GM18520 (cell line): ENCODE measurements around the gene MOAP1.
"Not testable (repeated sequence)": the region's sequence is repeated elsewhere in the genome, so short reads cannot be mapped to it uniquely, and the experiment has no call there.

Experiments
- ATAC-seq: cut with Tn5 transposase; IDR thresholded peaks from one replicate; pipeline ENCODE4 v1.9.1; 2021; ENCODE audit not compliant: unreplicated experiment

MOAP1 gene

DNA sequence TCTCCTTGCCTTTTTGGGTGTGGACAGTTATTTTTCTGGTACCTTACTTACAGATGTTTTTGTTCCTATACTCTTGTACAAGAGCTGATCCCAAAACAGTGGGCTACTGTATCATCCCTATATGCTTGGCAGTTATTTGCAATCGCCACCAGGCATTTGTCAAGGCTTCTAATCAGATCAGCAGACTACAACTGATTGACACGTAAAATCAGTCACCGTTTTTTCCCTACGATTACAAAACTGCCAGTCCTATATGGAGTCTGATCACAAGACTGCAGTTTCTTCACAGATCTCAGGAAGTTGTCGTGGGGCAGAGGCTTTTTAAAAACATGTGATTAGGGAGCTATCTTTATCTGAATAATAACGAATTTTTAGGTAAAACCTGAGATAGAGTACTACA lies 1.8 kb upstream of the MOAP1 start:
- no peak for ATAC-seq

DNA sequence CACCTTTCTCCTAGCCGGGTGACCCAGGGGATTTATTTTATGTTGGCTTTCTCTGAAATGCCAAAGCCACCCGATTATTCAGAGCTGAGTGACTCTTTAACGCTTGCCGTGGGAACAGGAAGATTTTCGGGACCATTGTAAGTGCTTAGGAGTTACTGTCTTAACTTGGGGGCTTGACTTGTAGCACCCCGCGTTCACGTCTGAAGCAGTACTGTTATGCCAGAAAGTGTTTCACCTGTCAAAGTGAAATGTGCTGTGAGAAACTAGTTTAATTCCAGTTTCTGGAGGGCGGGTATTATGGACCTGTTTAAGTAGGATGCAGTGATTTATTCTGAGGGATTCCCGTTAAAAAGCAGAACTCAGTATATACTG lies 638 bp upstream of the MOAP1 start:
- ATAC-seq: no peak

DNA sequence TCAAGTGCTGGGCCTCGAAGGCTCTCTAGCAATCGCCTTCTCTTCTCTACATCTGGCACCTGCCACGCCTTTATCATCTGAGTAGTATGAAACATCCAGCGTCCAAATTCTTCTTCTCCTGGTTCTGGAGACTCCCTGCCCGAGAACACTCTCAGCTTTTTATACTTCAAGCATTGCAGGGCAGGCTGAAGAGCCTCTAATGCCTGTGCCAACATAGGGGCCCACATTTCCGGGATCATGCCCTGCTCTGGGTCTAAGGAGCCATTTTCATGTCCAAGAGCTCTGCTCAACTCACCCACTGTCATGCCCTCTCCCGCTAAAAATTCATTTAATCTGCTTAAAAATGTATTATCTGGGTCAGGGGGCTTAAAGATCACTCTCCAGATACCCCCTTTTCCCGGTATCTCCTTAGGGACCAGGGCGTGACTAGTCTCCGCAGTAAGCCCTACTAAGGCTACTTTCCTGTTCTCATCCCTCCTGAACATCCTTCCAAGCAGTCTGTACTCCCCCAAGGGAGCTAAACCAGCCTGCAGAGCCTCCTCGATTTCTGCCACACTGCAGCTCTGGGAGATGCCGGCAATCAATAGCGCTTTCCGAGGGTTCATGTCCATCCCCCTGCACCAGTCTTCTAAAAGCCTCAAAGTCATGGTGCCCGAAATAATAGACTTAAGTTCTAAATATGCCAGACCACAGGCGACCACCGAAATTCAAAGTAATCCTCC lies 940 bp downstream of the MOAP1 start:
- ATAC-seq: no peak

DNA sequence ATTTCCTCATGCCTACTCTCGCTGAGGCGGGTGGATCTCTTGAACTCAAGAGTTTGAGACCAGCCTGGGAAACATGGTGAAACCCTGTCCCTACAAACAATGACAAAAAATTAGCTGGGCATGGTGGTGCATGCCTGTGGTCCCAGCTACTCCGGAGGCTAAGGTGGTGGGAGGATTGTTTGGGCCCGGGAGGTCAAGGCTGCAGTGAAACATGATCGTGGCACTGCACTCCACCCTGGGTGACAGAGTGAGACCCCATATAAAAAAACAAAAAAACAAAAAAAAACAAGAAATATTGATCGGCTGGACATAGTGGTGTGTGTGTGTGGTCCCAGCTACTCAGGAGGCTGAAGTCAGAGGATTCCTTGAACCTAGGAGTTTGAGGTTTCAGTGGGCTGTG lies 9.2 kb downstream of the MOAP1 start:
- no peak for ATAC-seq

DNA sequence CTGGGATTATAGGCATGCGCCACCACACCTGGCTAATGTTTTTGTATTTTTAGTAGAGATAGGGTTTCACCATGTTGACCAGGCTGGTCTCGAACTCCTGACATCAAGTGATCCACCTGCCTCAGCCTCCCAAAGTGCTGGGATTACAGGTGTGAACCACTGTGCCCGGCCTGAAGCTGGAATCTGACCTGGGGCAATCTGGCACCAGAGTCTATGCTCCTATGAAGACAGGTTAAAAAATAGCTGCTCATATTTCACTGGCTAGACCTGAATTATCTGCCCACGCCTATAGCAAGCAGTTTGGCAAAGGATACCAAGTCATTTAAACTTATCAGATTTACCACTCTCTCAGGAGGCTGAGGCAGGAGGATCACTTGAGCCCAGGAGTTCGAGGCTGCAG lies 10.0 kb downstream of the MOAP1 start:
- not testable (repeated sequence) for ATAC-seq

DNA sequence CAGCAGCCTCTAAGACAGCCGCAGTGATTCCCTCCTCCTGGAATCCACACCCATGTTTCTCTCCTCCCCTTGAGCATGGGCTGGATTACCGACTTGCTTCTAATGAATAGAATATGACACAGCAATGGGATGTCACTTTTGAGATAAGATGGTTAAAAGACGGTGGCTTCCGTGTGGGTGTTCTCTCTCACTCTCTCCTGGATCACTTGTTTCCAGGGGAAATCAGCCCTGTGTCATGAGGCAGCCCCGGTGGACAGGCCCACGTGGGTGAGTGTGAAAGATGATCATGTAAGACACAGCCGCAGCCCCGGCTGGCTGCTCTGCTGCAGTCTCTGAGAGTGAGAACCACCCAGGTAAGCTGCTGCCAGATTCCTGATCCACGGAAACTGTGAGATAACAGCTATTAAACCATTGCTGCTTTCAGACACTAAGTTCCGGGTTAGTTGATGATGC lies 10.7 kb downstream of the MOAP1 start:
- ATAC-seq: no peak

DNA sequence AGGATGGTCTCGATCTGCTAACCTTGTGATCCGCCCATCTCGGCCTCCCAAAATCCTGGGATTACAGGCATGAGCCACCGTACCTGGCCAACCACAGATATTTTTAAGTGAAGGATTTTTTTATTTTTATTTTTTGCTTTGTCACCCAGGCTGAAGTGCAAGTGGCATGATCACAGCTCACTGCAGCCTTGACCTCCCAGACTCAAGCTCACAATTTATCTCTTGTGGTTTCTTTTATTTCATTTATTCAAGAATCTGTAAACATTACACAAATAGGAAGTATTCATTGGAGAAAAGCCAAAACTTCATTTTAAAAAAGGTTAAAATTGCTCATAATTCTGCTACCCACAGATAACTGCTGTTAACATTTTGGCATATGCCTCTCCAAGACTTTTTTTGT lies 13.3 kb downstream of the MOAP1 start:
- ATAC-seq: no peak

DNA sequence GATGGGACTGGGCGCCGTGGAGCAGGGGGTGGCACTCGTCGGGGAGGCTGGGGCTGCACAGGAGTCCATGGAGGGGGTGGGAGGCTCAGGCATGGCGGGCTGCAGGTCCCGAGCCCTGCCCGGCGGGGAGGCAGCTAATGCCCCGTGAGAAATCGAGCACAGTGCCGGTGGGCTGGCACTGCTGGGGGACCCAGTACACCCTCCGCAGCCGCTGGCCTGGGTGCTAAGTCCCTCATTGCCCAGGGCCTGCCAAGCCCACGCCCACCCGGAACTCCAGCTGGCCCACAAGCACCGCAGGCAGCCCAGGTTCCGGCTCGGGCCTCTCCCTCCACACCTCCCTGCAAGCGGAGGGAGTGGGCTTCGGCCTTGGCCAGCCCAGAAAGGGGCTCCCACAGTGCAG lies 14.6 kb downstream of the MOAP1 start:
- ATAC-seq: not testable (repeated sequence)

DNA sequence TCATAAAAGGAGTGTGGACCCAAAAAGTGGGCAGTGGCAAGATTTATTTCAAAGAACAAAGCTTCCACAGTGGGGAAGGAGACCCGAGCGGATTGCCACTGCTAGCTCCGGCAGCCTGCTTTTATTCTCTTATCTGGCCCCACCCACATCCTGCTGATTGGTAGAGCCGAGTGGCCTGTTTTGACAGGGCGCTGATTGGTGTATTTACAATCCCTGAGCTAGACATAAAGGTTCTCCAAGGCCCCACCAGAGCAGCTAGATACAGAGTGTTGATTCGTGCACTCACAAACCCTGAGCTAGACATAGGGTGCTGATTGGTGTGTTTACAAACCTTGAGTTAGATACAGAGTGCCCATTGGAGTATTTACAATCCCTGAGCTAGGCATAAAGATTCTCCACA lies 15.1 kb downstream of the MOAP1 start:
- not testable (repeated sequence) for ATAC-seq

DNA sequence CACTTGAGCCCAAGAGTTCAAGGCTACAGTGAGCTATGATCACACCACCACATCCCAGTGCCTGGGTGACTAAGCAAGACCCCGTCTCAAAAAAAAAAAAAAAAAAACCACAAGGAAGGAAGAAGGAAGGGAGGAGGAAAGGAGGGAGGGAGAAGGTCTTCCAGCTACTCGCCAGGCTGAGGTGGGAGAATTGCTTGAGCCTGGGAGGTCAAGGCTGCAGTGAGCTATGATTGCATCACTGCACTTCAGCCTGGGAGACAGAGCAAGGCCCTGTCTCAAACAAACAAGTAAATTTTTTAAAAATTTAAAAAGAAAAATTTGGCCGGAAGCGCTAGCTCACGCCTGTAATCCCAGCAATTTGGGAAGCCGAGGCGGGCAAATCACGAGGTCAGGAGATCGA lies 16.1 kb downstream of the MOAP1 start:
- not testable (repeated sequence) for ATAC-seq

DNA sequence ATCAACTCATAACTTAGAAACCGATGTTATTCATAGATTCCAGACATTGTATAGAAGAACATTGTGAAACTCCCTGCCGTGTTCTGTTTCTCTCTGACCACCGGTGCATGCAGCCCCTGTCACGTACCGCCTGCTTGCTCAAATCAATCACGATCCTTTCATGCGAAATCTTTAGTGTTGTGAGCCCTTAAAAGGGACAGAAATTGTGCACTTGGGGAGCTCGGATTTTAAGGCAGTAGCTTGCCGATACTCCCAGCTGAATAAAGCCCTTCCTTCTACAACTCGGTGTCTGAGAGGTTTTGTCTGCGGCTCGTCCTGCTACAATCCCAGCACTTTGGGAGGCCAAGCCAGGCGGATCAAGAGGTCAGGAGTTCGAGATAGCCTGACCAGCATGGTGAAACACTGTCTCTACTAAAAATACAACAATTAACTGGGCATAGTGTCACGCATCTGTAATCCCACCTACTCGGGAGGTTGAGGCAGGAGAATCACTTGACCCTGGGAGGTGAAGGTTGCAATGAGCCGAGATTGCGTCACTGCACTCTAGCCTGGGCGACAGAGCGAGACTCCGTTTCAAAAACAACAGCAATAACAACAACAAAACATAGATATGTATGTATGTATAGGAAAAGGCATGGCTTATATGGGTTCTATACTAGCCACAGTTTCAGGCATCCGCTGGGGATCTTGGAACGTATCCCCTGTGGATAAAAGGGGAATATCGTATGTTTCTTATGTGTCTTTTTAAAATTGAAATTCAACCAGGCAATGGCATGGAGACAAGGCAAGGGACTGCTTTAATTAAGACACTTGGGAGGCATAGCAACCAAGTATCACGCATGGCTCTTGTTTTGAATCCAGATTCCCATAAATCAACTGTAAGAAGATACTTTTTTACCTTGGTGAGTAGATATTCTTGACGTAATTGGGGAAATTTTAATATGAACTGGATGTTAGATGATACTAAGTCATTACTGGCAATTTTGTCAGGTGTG lies 19.1 kb downstream of the MOAP1 start:
- not testable (repeated sequence) for ATAC-seq

DNA sequence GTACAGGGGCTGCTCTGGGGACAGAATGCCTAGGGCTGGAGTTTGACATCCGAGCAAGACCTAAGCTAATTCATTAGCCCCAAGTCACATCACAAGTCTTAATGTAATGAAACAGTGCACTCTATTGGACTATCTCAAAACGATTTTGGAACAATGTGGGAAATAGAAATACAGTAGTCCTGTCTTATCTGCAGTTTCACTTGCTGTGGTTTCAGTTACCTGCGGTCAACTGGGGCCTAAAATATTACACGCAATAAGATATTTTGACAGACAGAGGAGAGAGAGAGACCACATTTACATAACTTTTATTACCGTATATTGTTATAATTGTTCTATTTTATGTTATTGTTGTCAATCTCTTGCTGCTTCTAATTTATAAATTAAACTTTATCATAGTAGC lies 21.1 kb downstream of the MOAP1 start:
- ATAC-seq: no peak

DNA sequence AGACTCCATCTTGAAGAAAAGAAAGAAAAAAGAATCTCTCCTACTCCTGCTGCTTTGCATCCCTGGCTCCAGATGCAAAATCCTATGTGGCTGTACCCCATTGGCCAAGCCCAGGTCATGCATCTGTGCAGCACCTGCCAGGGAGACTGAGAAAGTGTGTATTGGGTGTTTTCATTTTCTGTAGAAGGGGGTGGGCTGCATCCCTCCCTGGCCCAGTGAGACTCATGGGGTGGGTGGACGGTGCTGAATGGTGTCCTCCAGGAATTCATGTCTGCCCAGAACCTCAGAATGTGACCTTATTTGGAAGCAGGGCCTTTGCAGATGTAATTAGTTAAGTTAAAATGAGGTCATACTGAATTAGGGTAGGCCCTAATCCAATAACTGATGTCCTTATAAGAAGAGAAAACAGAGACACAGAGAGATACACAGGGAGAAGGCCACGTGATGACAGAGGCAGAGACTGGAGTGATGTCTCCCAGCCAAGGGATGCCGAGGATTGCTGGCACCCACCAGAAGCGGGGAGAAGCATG lies 23.2 kb downstream of the MOAP1 start:
- ATAC-seq: no peak

DNA sequence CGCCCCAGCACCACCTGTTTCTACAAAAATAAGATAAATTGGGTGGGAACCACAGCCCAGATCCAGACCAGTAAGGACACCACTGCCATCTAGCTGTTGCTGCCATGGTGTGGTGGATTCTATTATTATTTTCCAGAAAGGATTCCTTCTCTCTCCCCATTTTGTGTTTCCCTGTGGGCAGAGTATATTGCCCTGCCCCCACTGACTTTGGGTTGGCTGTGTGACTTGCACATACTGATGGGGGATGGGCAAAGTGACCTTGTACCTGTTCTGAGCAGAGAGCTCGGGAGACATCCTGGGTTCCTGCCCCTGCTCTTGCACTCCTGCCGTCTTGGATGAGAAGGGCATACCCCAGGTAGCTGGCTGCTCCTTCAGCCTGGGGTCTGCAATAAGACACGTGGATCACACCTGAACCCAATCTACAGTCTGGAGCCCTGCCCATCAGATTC lies 24.3 kb downstream of the MOAP1 start:
- no peak for ATAC-seq

DNA sequence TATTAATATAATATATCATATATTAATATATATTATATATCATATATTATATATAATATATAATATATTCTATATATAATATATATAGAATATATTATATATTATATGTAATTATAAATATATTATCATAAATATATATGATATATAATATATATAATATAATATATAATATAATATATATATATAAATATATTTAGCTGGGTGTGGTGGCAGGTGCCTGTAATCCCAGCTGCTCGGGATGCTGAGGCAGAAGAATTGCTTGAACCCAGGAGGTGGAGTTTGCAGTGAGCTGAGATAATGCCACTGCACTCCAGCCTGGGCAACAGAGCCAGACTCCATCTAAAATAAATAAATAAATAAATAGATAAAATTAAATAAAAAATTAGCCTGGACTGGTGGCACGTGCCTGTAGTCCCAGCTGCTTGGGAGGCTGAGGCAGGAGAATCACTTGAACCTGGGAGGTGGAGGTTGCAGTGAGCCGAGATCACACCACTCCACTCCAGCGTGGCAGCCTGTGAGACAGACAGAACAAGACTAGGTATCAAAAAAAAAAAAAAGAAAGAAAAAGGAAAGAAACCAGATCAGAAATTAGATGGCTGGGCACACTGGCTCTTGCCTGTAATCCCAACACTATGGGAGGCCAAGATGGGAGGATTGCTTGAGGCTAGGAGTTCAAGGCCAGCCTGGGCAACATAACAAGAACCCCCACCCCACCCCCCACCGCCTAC lies 24.9 kb downstream of the MOAP1 start:
- ATAC-seq: not testable (repeated sequence)

DNA sequence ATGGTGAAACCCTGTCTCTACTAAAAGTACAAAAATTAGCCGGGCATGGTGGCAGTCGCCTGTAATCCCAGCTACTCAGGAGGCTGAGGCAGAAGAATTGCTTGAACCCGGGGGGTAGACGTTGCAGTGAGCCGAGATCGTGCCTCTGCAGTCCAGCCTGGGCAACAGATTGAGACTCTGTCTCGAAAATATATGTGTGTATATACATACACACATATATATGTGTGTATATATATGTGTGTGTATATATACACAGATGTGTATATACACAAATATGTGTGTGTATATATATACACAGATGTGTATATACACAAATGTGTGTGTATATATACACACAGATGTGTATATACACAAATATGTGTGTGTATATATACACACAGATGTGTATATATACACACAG lies 26.3 kb downstream of the MOAP1 start:
- not testable (repeated sequence) for ATAC-seq

DNA sequence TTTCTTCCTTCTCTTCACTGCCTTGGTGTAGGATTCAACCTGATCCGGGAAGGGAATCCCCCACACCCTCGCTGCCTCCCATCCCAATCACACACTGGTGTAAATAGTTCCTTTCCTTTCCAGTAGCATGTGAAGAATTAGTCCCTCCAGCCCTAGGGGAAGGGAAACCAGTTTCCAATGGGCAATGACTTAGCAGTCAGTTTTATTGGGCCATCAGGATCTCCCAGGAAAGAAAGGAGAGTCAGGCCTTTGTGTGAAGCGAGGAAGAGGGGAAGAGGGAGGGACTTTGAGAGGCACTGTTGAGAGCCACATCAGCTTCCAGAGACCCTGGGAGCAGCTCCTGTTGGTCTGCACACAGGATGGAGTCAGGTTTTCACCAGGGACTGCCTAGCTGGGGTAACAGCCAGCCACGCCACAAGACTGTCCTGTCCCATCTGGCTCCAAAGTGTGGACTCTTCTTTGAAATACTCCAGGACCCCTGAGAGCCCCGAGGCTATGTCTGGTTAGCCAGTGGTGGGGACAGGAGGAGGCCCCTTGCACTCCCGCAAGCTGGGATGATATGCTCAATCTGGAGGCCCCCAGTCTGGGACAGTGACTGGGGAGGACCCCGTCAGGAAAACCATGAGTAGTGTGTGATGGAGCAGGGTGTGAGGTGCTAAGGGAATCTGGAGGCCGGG lies 27.9 kb downstream of the MOAP1 start:
- no peak for ATAC-seq

DNA sequence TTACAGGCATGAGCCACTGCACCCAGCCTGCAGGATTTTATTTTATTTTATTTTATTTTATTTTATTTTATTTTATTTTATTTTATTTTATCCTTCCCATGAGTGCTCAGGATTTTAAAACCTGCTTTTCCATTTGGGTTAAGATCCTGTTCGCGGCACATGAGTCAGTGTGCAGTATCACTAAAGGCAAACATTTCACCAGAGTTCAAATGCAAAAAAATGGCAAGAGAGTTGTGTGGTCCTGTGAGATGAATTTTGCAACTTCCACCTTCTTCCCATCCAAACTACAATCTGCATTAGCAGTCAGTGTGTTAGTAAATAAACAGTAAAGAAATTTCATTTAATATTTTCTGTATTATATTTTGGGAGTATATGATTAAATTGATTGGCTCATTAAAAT lies 29.0 kb downstream of the MOAP1 start:
- no peak for ATAC-seq

DNA sequence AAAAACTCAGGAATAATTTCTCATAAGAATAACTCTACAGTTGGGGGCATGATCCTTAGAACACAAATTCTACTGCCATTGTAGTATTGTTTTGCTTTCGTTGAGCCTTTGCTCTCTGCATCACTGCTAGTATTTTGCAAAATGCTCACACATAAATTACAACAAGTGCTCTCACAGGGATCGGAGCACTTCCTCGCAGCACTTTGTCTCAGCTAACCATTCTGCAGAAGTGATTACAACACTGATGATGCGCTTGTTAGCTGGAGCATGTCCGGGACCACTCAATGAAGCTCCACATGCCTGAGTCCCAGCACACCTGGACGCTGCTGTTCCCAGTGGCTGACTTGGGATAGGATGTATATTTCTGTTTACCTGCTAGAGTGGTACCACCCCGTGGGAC lies 31.6 kb downstream of the MOAP1 start:
- no peak for ATAC-seq
